HG02798 (cell line): ENCODE data around the gene CDC25A.
A peak's percentile ranks its signal among the peaks of the same experiment; 100 is the strongest.

Experiments used
- ATAC-seq: cut with Tn5 transposase; IDR thresholded peaks from one replicate; pipeline ENCODE4 v1.9.1; 2021; ENCODE audit warnings: mild to moderate bottlenecking; ENCODE audit not compliant: unreplicated experiment, poor library complexity

Gene CDC25A

DNA sequence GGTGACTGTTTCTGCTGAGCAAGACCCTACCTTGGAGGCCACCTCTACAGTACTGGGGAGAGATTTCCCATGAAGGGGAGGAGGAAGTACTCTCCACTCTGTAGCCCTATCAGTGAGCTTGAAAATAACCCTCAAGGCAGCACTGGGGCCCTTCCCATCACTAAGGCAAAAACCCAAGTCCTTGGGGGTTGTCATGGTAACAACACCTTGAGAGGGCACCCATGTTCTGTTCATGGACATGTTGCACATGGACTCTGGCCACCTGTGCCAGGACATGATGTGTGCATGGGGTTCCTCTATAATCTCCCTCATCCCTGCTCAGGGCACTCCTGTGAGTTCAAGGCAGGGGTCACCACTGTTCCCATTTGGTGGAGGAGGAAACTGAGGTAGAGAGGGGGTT is 10.9 kb upstream of the CDC25A start:
- no peak for ATAC-seq

DNA sequence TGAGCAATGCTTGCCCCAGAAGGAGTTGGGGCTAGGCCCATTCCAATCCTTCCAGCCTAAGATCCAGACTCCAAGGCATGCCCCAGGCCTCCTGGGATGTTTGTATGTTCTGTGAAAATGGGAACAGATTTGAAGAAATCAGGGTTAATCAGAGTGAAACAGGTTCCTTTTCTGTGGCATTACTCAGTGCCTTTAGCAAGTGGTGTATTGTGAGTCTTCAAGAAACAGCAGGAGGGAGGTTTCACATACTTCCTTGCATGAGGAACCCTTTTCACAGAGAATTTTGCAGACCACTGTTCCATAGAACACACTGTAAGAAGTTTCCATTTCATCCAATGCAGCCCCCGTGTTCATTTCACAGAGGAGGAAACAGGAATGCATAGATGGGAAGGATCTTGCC is 8.4 kb upstream of the CDC25A start:
- ATAC-seq = no peak

DNA sequence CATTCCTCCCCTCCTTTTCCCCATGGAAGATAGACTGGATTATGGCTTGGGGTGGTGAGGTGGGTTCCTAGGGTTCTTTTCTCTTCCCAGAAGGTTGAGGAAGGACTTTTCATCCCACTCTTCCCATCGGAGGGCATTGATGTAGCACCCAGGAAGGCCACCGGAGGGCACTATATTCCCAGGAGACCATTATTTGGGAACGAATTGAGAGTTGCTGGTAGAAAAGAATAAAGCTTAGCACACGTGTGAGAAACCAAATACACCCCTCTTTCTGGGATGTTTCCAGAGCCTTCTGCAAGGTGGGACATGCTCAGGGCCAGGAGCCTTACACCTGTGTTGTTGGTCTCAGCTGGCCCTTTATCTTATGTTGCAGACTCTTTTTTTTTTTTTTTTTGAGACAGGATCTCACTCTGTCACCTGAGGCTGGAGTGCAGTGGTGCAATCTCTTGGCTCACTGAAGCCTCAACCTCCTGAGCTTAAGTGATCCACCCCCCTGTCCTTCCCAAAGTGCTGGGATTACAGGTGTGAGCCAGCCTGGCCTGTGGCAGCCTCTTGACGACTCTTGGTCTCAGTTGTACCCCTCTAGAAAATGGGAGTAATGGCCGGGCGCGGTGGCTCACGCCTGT is 6.3 kb upstream of the CDC25A start:
- no peak for ATAC-seq

DNA sequence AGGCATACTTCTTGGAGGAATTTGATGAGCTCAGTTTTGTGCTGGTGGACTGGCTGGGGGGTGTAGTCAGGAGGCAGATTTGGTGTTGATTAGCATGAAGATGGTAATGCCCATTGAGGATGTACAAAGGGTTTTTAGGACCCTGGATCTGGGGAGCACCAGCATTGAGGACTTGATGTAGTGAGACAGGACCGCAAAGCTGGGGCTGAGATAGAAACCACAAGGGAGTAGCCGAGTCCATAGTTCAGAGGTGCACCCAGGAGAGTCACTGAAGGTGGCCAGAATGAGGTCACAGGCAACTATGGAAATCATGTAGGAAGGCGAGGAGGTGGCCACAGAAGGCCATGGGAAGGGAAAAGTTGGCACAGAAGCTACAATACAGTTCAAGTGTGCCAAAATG is 2.7 kb upstream of the CDC25A start:
- ATAC-seq = no peak

DNA sequence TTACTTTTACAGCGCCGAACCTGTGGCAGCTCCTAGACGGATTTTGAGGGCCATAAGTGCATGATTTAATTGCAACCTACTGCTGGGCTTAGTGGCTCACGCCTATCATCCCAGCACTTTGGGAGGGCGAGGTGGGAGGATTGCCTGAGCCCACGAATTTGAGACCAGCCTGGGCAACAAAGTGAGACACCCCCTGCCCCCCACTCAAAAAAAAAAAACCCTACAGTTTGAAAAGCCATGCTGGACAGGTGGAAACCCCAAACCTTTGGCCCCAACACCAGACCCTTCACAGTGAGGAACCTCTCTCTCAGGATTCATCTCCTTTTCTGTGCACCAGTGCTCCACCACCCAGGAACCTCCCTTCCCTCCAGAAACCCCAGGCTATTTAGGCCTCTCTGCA is 1.1 kb upstream of the CDC25A start:
- ATAC-seq = no peak

DNA sequence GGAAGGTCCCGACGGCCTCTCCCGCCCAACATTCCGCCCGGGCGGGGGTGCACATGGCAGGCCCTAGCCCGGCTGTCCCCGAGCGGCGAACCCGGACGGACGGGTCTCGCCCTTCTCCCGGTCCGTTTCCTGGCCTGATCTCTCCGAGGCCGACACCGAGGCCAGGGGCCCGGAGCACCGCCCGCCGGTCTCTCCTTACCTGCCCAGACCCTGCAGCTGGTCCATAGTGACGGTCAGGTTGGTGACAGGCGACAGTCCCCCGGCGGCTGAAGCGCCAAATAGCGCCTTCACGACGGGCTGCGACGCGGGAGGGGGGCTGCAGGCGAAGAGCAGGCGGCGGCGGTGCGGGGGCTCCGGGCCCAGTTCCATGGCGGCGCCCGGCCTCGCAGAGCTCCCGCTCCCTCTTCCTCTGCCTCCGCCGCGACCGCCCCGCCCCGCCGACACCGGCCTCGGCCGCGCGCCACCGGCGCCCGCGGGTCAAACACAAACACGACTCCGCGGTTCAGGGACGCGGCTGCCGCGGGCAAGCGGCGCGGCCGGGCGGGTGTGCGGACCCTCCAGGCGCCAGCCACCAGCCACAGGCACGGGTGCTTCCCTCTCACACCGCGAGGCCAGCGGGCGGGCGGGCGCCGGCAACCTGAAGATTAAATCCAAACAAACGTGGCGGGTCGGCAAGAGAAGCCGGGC is 495 bp downstream of the CDC25A start:
- ATAC-seq = peak; percentile 27

DNA sequence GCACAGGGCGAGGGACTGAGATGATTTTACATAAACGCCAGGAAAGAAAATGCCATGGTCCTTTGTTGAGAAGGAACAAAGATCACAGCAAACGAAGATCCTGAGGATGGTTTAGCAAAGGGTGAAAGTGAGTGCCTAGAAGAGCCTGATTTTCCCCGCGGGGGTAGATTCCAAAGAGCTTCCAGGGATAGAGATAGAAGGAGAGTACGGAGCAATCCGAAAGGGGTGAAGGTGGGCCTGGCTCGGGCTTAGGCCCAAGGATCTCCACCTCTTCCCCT is 977 bp downstream of the CDC25A start:
- ATAC-seq = no peak

DNA sequence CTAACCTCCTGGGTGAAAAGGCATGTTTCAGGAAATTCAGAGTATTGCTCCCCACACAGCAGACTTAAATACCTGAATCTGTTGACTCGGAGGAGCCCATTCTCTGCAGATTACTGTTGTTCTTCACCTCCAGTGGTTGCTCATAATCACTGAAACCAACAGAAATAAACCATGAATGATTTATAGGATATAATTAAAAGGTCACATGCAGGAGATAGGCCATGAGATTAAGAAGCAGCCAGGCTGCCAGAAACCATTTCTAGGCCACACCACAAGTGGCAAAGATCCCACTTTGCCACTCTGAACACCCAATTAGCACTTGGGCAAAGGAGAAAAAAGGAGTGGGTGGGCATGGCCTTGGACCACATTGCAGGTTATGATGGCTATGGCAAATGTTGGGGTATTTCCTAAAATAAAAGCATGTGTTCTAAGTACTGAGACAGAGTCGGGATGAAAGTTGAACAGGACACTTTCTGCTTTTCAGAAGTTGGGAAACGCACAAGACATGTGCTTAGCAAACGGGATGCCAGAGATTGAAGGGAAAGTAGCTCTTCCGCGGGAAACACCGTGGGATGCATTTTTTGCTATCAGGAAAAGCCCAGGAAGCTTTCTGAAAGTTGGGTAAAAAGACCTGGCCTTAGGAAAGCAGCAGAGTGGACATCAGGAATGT is 1.5 kb downstream of the CDC25A start:
- ATAC-seq = no peak

DNA sequence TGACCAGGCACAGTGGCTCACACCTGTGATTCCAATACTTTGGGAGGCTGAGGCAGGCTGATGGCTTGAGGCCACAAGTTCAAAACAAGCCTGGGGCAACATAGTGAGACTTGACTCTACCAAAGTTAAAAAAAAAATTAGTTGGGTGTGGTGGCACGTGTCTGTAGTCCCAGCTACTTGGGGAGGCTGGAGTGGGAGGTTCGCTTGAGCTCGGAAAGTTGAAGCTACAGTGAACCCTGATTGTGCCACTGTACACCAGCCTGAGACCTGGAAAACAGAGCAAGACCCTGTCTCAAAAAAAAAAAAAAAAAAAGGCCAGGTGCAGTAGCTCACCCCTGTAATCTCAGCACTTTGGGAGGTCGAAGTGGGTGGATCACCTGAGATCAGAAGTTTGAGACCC is 3.1 kb downstream of the CDC25A start:
- no peak for ATAC-seq

DNA sequence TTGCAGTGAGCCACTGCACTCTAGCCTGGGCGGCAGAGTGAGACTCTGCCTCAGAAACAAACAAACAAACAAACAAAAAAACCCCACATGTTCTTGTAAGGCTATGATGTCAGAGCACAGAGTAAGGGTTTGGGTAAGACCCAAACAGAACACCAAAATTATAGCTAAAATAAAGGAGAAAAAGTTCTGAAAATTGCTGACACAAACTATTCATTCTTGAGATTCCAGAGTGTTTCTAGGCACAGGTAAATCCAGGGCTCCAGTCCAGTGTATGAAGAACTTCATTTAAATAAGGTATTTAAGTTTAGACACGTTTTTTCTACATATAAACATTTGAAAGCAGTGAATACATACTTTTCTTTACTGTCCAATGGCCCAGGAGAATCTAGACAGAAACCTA is 3.9 kb downstream of the CDC25A start:
- ATAC-seq = no peak

DNA sequence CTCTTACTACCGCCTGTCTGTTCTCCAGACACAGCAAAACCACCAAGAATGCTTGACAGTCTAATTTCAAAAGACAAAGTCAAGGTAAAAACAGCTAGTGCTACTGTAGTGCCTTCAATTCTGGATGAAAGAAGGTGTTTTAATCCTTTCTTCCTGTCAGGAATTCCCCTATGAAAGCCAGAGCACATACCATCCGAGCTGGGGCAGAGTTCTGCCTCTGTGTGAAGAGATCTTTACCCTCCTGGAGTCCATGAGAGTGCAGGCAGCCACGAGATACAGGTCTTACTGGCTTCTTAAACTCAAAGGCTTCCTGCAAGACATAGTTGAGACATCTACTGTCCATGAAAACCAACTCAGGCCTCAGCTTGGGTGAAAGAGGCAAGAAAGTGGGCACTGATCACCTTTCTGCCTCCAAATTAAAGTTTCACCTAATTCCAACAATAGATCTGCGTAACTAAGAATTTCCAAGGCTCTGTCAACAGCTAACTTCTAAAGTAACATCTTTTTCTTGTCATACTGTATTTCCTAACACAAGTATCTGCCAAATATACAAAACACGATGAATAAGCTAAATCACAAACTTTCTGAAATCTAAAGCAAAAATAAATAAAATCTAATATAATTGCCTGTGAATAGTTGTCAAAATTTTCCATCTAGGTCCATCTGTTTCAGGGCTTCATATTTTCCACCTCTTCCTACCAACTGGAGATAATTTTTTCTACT is 7.5 kb downstream of the CDC25A start:
- no peak for ATAC-seq

DNA sequence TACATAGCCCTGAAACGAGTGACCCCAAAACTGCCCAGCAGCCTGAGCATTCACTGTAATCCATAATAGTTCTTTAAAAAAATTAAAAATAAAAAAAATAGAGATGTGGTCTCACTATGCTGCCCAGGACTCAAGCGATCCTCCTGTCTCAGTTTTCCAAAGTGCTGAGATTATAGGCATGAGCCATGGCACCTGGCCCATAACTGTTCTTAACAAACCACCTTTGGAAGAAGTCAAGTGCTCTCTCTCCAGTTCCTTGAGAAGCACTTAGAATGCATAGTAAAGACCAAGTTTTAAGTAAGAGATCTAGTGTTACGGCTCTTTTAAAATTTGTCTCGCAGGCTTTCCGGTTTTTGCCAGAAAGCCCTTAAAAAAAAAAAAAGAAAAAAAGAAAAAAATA is 8.2 kb downstream of the CDC25A start:
- no peak for ATAC-seq

DNA sequence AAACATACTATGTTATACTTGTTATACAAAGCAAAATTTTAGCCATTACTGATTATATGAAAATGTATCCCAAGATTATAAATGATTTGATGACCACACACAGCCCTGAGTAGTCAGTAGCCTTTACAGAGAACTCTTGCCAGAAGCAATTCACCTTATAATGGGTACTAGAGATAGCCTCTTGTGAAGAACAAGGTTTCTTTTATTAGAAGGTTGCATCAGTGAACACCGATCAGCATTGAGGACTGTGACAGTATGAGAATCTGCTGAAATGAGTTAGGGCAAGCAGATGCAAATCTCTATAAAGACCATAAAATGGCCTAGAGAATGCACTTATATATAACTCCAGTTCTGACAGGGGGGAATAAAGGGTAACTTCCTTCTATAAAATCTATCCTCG is 10.1 kb downstream of the CDC25A start:
- ATAC-seq = no peak

DNA sequence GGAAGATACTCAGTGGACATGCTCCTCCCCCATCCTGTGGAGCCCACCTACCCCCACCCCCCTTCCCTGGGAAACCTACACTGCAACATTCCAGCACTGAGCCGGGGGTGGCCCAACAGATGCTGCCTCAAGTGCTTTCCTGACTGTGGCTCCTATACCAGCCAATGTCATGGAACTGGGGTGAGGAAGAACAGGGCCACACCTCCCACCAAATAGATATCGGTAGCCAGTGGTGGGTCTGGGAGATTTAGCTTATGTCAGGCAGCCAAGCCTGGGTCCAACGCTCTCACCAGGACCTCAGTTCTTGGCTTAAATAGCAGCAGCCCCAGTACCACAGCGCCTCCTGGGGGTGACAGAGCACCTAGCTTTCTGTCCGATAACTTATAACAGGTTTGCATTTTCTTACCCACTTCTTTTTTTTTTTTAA is 30.3 kb downstream of the CDC25A start:
- ATAC-seq = no peak

DNA sequence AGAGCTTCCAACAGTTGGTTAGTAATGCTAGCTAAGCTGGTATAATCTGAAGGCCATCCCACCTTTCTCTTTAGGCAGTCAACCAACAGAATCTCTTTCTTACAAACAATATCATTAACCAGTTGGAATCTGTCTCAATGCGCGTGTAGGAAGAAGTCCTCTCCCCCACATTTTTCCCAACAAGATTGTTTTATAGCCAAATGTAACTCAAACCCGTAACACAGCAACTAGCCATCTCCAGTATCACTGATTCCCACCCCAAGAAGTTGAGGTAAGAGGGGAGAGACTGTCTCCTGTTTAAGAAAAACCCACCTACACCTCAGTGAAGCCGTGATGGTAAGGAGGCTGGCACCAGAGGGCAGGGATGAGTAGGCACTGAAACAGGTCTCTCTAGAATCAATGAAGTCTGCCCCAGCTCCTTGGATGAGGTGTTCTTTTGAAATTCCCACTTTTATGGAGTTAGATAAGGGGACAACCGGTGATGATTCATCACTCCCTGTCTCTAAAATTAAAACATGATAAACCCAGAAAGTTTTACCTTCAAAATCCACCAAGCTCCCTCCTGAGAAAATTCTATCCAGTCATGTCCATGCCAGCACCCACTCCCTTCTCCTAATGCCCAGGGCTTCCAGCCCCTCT is 30.9 kb downstream of the CDC25A start:
- ATAC-seq = no peak

DNA sequence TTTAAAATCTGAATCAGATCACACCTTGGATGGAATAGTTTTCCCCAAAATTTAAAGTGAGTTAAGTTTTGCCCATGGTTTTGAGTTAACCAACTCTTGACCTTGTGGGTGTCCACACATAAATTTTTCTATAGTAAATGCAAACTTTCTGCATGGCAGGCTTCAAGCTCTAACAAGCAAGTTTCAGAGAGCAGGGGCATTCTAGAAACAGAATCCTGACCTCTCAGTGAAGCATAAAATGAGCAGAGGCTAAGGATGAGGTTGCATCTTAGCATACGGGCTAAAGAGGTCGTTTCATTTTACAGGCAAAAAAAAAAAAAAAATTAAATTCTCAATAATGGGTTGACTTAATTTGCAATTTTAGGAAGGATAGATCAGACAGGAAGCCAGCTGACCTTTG is 32.1 kb downstream of the CDC25A start:
- no peak for ATAC-seq

DNA sequence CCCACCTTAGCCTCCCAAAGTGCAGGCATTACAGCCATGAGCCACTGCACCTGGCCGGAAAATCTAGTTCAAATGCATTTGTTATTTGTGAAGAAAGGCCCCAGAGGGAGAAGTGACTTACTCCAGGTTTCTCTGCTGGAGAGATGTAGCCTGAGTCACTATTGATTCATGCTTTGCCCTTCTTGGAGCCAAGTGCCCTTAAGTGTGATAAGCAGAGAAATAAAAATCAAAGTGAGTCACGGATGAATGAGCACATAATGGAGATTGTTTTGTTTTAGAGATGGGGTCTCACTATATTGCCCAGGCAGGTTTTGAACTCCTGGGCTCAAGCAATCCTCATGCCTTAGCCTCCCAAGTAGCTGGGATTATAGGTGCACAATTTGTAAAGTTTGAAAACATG is 33.1 kb downstream of the CDC25A start:
- no peak for ATAC-seq

DNA sequence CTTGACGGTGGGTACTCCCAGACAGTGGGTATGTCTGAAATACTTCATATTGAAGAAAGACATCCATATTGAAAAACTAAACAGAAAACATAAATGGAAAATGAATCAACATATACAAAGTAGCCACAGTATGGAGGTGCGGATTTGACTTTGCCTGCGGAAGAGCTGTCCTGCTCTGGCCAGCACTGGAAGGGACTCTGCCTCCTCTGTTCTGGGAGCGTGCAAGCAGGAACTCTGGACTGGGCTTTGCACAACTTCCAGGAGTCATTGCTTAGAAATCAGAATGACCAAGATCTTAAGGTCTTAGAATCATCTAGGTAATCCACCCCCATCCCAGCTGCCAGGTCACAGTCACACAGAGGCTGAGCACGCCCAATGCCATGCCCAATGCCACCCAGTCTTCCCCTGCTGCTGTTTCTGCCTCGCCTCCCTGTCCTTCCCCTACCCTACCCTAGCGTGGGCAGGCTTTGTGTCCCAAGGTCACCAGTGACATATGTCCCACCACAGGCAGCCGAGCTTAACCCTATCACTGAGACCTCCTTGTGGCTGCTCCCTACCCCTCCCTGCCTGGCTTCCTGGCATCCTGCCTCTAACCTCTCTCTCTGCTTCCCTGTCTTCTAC is 36.3 kb downstream of the CDC25A start:
- no peak for ATAC-seq

DNA sequence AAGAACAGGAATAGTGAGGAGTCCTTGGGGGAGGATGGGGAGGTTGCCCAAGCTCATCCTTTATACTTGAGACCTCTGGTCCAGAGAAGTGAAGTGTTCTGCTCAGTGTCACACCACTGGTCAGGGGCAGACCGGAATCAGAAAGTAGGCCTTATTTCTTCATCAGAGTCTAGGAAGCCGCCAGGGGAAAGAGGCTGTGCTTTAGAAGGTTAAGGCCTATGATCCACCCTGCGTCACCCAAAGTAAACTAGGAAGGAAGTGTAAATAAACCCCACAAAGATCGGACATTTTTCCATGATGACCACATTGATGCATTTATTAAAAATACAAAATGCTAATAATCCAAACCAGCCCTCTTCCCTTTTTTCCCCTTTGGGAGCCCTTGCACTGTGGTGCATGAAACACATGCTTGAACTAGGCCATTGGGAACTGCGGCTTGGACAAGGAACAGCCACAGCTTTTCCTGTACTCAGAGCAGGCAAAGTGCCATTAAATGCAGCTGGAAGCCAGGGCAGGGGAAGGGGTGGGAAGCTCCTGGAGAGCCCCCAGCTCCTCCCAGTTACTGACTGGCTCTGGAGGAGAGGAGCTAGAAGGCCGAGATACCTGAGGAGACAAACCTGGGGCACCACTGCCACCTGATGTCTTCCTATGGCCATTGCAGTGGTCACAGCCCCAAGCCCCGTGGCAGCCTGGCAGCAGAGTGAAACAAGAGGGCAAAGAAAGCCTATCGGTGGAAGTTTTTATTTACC is 37.0 kb downstream of the CDC25A start:
- peak; percentile 70 for ATAC-seq

DNA sequence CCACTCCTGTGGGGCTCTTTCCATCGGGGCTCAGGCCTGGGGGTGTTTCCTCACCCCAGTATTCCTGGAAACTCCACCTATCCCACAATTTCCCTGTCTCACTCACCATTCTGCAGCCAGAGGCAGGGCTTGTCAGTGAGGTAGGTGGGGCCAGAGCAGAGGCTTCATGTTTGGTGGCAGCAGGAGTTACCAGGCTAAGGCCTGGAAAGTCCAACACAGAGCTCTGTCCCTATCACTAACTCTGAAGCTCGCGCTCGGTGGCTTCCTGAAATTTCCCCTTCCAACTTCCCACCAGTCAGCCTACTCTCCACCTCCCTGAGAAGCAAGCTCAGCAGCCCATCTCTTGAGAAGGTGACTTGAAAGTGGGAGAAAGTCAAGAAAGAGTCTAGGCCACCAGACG is 44.2 kb downstream of the CDC25A start:
- ATAC-seq = no peak
